ENCODE data around the gene ZNF740. TPM values are rescaled to one million over a fixed set of nuclear protein-coding genes. Genes with fewer than 3 reads are reported as not detected.
A peak's percentile ranks its signal among the peaks of the same experiment; 100 is the strongest.

The ZNF740 gene
- total RNA-seq, 1 experiment from 2014 or later: 46.8 TPM

DNA sequence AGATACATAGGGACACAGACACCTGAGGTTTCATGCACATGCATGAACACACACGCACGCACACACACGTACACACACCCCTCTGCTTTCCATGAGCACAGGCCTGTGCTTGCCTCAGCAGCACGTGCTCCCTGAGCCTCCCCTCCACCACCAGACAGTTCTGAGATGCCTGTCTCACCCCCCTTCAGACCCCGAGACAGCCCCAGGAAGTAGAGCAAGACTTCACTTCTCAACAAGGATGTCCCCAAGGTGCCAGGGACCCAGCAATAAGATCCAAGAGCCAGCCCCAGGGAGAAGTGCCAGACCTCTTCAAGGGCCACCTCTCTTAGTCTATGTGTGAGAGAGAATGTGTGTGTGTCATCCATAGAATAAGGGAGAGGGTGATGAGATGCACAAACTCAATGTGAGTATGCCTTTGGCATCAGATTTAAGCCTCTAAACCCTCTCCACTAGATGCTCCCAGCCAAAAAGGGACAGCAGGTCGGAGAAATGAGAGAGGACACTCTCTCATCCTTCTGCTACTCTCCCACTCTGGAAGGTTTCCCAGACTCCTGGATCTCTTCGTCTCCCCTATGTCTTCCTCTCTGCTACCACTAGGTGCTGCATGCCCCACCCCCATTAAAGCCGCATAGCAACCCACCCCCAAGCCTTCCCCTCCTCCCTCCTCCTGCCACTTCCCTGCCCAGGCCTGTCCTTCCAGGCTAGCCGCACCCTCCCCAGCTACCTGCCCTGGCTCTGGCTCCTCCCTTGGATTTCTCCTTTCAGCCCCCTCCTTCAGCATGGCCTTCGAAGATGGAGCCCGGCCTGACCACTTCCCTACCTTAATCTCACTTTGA lies 43.8 kb downstream of the ZNF740 start:
- in situ Hi-C loops (cut with HindIII; ENCODE audit: low pct_unique_long_range_greater_than_20kb, low sequenced_read_pairs): no loop called here
- Histone ChIP-seq H3K27ac (ENCODE audit: low read length) (peak overlapping the region; percentile 82), H3K4me1 (ENCODE audit: control insufficient read depth, insufficient read depth, low read length) (peaks cover 34% of the 10 kb centered on the region), H3K36me3 (ENCODE audit: control insufficient read depth, insufficient read depth, low read length) (no peaks in the 10 kb centered on the region), H3K27me3 (ENCODE audit: control insufficient read depth, insufficient read depth, low read length) (no peaks in the 10 kb centered on the region), H3K4me3 (ENCODE audit: low read depth in 2 of 2, low read length in 2 of 2) (no peak overlapping the region), H3K9me3 (ENCODE audit: control insufficient read depth, insufficient read depth, low read depth, low read length) (no peaks in the 10 kb centered on the region)
- intact Hi-C loops (cut with micrococcal nuclease; ENCODE audit: unreplicated experiment): no loop called here
- ATAC-seq (no peak), DNase-seq (ENCODE audit: low read depth, low spot score) (no peak)
- ChIA-PET POLR2A (interaction anchor here (0.6 kb wide), 1 partner anchor 25 kb away, joined by 10 read pairs; no protein-coding TSS in a partner anchor), CTCF (interaction anchor here (0.6 kb wide), 2 partner anchors 54 to 94 kb away, joined by 4 to 9 read pairs; no protein-coding TSS in a partner anchor)
- TF ChIP-seq POLR2AphosphoS5 (IDR thresholded peaks at IDR 0.05; ENCODE audit: low read depth, low read length): no peak
- TF ChIP-seq SIN3A (IDR thresholded peaks at IDR 0.05; ENCODE audit: borderline replicate concordance, insufficient read depth, low read depth, low read length): no peak
- TF ChIP-seq, protein P1, sequence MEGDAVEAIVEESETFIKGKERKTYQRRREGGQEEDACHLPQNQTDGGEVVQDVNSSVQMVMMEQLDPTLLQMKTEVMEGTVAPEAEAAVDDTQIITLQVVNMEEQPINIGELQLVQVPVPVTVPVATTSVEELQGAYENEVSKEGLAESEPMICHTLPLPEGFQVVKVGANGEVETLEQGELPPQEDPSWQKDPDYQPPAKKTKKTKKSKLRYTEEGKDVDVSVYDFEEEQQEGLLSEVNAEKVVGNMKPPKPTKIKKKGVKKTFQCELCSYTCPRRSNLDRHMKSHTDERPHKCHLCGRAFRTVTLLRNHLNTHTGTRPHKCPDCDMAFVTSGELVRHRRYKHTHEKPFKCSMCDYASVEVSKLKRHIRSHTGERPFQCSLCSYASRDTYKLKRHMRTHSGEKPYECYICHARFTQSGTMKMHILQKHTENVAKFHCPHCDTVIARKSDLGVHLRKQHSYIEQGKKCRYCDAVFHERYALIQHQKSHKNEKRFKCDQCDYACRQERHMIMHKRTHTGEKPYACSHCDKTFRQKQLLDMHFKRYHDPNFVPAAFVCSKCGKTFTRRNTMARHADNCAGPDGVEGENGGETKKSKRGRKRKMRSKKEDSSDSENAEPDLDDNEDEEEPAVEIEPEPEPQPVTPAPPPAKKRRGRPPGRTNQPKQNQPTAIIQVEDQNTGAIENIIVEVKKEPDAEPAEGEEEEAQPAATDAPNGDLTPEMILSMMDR (IDR thresholded peaks at IDR 0.05): no peak; the same call in 1 of the 2 replicates
- no peak for TF ChIP-seq TCF7L2 (IDR thresholded peaks at IDR 0.05; ENCODE audit: low read depth, low read length)
- TF ChIP-seq, protein P2, sequence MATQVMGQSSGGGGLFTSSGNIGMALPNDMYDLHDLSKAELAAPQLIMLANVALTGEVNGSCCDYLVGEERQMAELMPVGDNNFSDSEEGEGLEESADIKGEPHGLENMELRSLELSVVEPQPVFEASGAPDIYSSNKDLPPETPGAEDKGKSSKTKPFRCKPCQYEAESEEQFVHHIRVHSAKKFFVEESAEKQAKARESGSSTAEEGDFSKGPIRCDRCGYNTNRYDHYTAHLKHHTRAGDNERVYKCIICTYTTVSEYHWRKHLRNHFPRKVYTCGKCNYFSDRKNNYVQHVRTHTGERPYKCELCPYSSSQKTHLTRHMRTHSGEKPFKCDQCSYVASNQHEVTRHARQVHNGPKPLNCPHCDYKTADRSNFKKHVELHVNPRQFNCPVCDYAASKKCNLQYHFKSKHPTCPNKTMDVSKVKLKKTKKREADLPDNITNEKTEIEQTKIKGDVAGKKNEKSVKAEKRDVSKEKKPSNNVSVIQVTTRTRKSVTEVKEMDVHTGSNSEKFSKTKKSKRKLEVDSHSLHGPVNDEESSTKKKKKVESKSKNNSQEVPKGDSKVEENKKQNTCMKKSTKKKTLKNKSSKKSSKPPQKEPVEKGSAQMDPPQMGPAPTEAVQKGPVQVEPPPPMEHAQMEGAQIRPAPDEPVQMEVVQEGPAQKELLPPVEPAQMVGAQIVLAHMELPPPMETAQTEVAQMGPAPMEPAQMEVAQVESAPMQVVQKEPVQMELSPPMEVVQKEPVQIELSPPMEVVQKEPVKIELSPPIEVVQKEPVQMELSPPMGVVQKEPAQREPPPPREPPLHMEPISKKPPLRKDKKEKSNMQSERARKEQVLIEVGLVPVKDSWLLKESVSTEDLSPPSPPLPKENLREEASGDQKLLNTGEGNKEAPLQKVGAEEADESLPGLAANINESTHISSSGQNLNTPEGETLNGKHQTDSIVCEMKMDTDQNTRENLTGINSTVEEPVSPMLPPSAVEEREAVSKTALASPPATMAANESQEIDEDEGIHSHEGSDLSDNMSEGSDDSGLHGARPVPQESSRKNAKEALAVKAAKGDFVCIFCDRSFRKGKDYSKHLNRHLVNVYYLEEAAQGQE (IDR thresholded peaks at IDR 0.05; ENCODE audit: insufficient read depth in 1 of 2, low read depth in 2 of 2, low read length in 1 of 2): no peak
- BruUV-seq (replicated peaks): no TSS peak

DNA sequence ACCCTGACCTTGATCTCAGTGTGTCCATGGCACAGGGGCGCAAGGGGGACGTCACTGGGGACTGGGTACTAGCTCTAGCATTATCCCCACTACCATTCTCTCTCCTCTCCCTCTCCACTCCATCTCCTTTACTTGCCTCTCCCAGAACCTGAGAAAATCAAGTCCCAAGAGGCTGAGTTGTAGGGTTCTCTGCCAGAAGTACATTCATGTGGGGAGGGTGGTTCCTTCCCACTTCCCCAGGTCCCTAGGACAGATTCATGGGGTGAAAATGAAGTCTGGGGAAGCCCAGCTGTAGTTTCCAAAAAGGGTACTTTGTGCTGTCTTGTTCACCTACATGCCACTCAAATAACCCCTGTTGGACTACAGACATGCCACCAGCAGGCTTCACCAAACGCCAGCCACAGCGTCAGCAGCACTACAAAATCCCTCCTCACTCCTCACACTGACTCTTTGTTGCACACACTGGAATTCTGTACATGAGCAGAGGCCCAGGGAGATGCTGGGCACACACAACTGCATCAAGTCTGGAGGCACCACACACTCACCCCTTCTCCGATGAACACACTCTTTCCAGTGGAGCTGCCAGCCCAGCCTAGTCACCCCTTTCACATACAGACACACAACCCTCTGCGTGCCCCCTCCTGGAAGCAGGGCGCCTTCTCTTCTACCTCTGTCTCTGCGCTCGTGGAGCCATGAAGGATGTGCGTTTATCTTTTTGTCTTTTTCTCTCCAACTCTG lies 44.5 kb downstream of the ZNF740 start:
- Histone ChIP-seq H3K27me3 (ENCODE audit: control insufficient read depth, insufficient read depth, low read length) (no peaks in the 10 kb centered on the region), H3K4me1 (ENCODE audit: control insufficient read depth, insufficient read depth, low read length) (peaks cover 34% of the 10 kb centered on the region), H3K9me3 (ENCODE audit: control insufficient read depth, insufficient read depth, low read depth, low read length) (no peaks in the 10 kb centered on the region), H3K27ac (ENCODE audit: low read length) (no peak overlapping the region; the same call in 1 of the 2 replicates), H3K4me3 (ENCODE audit: low read depth in 2 of 2, low read length in 2 of 2) (no peak overlapping the region), H3K36me3 (ENCODE audit: control insufficient read depth, insufficient read depth, low read length) (no peaks in the 10 kb centered on the region)
- intact Hi-C loops (cut with micrococcal nuclease; ENCODE audit: unreplicated experiment): no loop called here
- POLR2A ChIA-PET: no interaction called here
- TF ChIP-seq TCF7L2 (IDR thresholded peaks at IDR 0.05; ENCODE audit: low read depth, low read length) (no peak), POLR2AphosphoS5 (IDR thresholded peaks at IDR 0.05; ENCODE audit: low read depth, low read length) (no peak), SIN3A (IDR thresholded peaks at IDR 0.05; ENCODE audit: borderline replicate concordance, insufficient read depth, low read depth, low read length) (no peak)
- TF ChIP-seq, protein P2 (IDR thresholded peaks at IDR 0.05; ENCODE audit: insufficient read depth in 1 of 2, low read depth in 2 of 2, low read length in 1 of 2): no peak
- TF ChIP-seq, protein P1 (IDR thresholded peaks at IDR 0.05): no peak
- ATAC-seq (no peak), DNase-seq (ENCODE audit: low read depth, low spot score) (no peak)
- CTCF ChIA-PET: interaction anchor here (0.6 kb wide), 1 partner anchor 95 kb away, joined by 9 read pairs; no protein-coding TSS in a partner anchor
- TSS peak; percentile 46 for BruUV-seq (replicated peaks)
- in situ Hi-C loops (cut with HindIII; ENCODE audit: low pct_unique_long_range_greater_than_20kb, low sequenced_read_pairs): no loop called here

Data from Panc1 (cell line).